Measurements from ENCODE around the gene OGDH.

The OGDH gene

DNA sequence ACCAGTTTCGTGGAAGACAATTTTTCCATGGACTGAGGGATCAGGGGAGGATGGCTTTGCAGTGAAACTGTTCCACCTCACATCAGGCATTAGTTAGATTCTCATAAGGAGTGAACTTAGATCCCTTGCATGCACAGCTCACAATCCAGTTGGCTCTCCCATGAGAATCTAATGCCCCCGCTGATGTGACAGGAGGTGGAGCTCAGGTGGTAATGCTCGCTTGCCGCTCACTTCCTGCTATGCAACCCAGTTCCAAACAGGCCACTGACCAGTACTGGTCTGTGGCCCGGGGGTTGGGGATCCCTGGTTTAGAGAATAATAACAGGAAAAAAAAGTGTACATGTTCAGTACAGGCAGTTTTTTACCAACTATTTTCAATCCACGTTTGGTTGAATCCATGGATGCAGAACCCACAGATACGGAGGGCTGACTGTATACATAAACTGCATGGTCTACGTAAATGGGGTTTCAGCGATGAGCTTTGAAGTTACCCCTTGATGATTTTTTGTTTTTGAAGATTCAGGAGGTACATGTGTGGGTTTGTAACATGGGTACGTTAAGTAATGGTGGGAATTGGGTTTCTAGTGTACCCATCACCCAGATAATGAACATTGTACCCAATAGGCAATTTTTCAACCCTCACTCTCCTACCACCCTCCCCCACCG is 24.5 kb downstream of the OGDH start (continued):
- TF ChIP-seq, protein P1, sequence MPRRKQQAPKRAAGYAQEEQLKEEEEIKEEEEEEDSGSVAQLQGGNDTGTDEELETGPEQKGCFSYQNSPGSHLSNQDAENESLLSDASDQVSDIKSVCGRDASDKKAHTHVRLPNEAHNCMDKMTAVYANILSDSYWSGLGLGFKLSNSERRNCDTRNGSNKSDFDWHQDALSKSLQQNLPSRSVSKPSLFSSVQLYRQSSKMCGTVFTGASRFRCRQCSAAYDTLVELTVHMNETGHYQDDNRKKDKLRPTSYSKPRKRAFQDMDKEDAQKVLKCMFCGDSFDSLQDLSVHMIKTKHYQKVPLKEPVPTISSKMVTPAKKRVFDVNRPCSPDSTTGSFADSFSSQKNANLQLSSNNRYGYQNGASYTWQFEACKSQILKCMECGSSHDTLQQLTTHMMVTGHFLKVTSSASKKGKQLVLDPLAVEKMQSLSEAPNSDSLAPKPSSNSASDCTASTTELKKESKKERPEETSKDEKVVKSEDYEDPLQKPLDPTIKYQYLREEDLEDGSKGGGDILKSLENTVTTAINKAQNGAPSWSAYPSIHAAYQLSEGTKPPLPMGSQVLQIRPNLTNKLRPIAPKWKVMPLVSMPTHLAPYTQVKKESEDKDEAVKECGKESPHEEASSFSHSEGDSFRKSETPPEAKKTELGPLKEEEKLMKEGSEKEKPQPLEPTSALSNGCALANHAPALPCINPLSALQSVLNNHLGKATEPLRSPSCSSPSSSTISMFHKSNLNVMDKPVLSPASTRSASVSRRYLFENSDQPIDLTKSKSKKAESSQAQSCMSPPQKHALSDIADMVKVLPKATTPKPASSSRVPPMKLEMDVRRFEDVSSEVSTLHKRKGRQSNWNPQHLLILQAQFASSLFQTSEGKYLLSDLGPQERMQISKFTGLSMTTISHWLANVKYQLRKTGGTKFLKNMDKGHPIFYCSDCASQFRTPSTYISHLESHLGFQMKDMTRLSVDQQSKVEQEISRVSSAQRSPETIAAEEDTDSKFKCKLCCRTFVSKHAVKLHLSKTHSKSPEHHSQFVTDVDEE (CRISPR knock-in tag; IDR thresholded peaks at IDR 0.05), result no peak

DNA sequence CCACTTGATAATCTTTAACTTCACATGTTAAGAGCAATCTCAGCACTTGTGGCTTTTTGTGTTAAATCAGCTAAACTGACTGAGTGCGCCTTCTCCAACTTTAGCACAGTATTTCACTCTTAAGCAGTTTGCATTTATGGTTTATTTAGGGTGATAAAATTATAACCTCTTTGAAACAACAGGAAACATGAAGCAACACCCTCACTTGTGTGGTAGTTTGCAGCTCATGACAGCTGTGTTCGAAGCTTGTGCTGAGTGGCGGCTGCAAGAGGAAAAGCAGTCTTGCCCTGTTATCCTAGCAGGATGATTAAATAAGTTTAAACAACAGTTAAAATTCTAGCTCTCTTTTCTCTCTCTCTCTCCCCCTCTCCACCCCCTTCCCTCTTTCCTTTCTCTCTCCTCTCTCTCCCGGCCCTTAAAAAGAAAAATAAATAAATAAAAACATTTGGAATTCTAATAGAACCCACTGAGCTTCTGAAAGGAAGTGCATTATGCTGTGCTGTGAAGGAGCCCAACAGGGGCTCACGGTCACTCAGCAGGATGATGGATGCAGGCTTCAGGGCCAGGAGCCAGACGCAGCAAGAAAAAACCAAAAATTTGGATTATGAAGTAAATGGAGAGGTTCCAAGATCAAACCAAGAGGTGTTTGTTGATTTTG is 25.2 kb downstream of the OGDH start:
- no peak for ATAC-seq
- TF ChIP-seq, protein P2, sequence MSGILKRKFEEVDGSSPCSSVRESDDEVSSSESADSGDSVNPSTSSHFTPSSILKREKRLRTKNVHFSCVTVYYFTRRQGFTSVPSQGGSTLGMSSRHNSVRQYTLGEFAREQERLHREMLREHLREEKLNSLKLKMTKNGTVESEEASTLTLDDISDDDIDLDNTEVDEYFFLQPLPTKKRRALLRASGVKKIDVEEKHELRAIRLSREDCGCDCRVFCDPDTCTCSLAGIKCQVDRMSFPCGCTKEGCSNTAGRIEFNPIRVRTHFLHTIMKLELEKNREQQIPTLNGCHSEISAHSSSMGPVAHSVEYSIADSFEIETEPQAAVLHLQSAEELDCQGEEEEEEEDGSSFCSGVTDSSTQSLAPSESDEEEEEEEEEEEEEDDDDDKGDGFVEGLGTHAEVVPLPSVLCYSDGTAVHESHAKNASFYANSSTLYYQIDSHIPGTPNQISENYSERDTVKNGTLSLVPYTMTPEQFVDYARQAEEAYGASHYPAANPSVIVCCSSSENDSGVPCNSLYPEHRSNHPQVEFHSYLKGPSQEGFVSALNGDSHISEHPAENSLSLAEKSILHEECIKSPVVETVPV (CRISPR knock-in tag; IDR thresholded peaks at IDR 0.05), result no peak
- no peak for TF ChIP-seq GLIS3 (CRISPR knock-in tag; IDR thresholded peaks at IDR 0.05)
- no peak for TF ChIP-seq CSDC2 (CRISPR knock-in tag; IDR thresholded peaks at IDR 0.05)
- TF ChIP-seq ZNF8 (CRISPR knock-in tag; IDR thresholded peaks at IDR 0.05), result no peak
- TF ChIP-seq ESRRG (CRISPR knock-in tag; IDR thresholded peaks at IDR 0.05), result no peak
- no peak for TF ChIP-seq TCF4 (CRISPR knock-in tag; IDR thresholded peaks at IDR 0.05; ENCODE audit: borderline replicate concordance)
- no peak for TF ChIP-seq ISL1 (CRISPR knock-in tag; IDR thresholded peaks at IDR 0.05)
- no peak for TF ChIP-seq OSR1 (CRISPR knock-in tag; IDR thresholded peaks at IDR 0.05)
- TF ChIP-seq, protein P3, sequence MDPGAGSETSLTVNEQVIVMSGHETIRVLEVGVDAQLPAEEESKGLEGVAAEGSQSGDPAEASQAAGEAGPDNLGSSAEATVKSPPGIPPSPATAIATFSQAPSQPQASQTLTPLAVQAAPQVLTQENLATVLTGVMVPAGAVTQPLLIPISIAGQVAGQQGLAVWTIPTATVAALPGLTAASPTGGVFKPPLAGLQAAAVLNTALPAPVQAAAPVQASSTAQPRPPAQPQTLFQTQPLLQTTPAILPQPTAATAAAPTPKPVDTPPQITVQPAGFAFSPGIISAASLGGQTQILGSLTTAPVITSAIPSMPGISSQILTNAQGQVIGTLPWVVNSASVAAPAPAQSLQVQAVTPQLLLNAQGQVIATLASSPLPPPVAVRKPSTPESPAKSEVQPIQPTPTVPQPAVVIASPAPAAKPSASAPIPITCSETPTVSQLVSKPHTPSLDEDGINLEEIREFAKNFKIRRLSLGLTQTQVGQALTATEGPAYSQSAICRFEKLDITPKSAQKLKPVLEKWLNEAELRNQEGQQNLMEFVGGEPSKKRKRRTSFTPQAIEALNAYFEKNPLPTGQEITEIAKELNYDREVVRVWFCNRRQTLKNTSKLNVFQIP (CRISPR knock-in tag; IDR thresholded peaks at IDR 0.05; ENCODE audit: borderline replicate concordance, low read depth), result no peak
- TF ChIP-seq, protein P4, sequence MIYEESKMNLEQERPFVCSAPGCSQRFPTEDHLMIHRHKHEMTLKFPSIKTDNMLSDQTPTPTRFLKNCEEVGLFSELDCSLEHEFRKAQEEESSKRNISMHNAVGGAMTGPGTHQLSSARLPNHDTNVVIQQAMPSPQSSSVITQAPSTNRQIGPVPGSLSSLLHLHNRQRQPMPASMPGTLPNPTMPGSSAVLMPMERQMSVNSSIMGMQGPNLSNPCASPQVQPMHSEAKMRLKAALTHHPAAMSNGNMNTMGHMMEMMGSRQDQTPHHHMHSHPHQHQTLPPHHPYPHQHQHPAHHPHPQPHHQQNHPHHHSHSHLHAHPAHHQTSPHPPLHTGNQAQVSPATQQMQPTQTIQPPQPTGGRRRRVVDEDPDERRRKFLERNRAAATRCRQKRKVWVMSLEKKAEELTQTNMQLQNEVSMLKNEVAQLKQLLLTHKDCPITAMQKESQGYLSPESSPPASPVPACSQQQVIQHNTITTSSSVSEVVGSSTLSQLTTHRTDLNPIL (CRISPR knock-in tag; IDR thresholded peaks at IDR 0.05; ENCODE audit: low read depth), result no peak
- TF ChIP-seq SNAI2 (CRISPR knock-in tag; IDR thresholded peaks at IDR 0.05), result no peak
- no peak for TF ChIP-seq BACH2 (CRISPR knock-in tag; IDR thresholded peaks at IDR 0.05; ENCODE audit: borderline replicate concordance)
- TF ChIP-seq ZNF70 (CRISPR knock-in tag; IDR thresholded peaks at IDR 0.05), result no peak
- no peak for TF ChIP-seq TOX (CRISPR knock-in tag; IDR thresholded peaks at IDR 0.05; ENCODE audit: borderline replicate concordance)

DNA sequence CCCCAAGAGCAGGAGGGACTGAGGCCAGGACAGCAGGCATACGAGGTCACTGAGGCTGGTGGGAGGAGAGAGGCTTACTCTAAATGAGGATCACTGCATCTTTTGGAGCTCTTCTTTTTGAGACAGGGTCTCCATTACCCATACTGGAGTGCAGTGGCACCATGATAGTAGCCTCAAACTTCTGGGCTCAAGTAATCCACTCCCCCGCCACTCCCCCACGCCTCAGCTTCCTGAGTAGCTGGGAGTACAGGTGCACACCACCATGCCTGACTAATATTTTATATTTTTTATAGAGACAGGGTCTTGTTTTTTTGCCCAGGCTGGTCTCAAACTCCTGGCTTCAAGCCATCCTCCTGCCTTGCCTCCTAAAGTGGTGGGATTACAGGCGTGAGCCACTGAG is 25.8 kb downstream of the OGDH start:
- no peak for ATAC-seq
- no peak for TF ChIP-seq CSDC2 (CRISPR knock-in tag; IDR thresholded peaks at IDR 0.05)
- no peak for TF ChIP-seq ZNF565 (CRISPR knock-in tag; conservative IDR thresholded peaks at IDR 0.05; ENCODE audit: low read depth)
- no peak for TF ChIP-seq RARB (CRISPR knock-in tag; IDR thresholded peaks at IDR 0.05)
- no peak for TF ChIP-seq ZC3H10 (CRISPR knock-in tag; IDR thresholded peaks at IDR 0.05)
- no peak for TF ChIP-seq ESRRG (CRISPR knock-in tag; IDR thresholded peaks at IDR 0.05)
- no peak for TF ChIP-seq ISL1 (CRISPR knock-in tag; IDR thresholded peaks at IDR 0.05)
- TF ChIP-seq ZFP3 (CRISPR knock-in tag; IDR thresholded peaks at IDR 0.05), result no peak
- TF ChIP-seq TOX (CRISPR knock-in tag; IDR thresholded peaks at IDR 0.05; ENCODE audit: borderline replicate concordance), result no peak
- TF ChIP-seq, protein P3 (CRISPR knock-in tag; IDR thresholded peaks at IDR 0.05; ENCODE audit: borderline replicate concordance, low read depth), result no peak
- TF ChIP-seq PPARA (CRISPR knock-in tag; IDR thresholded peaks at IDR 0.05; ENCODE audit: borderline replicate concordance), result no peak
- no peak for TF ChIP-seq SNAI2 (CRISPR knock-in tag; IDR thresholded peaks at IDR 0.05)
- no peak for TF ChIP-seq ZNF70 (CRISPR knock-in tag; IDR thresholded peaks at IDR 0.05)
- TF ChIP-seq ZFP30 (CRISPR knock-in tag; IDR thresholded peaks at IDR 0.05), result no peak
- no peak for TF ChIP-seq OSR1 (CRISPR knock-in tag; IDR thresholded peaks at IDR 0.05)
- no peak for TF ChIP-seq BACH2 (CRISPR knock-in tag; IDR thresholded peaks at IDR 0.05; ENCODE audit: borderline replicate concordance)
- no peak for TF ChIP-seq TCF4 (CRISPR knock-in tag; IDR thresholded peaks at IDR 0.05; ENCODE audit: borderline replicate concordance)
- TF ChIP-seq, protein P5, sequence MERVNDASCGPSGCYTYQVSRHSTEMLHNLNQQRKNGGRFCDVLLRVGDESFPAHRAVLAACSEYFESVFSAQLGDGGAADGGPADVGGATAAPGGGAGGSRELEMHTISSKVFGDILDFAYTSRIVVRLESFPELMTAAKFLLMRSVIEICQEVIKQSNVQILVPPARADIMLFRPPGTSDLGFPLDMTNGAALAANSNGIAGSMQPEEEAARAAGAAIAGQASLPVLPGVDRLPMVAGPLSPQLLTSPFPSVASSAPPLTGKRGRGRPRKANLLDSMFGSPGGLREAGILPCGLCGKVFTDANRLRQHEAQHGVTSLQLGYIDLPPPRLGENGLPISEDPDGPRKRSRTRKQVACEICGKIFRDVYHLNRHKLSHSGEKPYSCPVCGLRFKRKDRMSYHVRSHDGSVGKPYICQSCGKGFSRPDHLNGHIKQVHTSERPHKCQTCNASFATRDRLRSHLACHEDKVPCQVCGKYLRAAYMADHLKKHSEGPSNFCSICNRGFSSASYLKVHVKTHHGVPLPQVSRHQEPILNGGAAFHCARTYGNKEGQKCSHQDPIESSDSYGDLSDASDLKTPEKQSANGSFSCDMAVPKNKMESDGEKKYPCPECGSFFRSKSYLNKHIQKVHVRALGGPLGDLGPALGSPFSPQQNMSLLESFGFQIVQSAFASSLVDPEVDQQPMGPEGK (CRISPR knock-in tag; IDR thresholded peaks at IDR 0.05; ENCODE audit: borderline replicate concordance), result no peak
